NCI-H2081 (cell line): ENCODE data around the gene SMAD6.

Experiments
- DNase-seq, 2 experiments: peaks; one replicate each; lab custom pipeline; 2025; lab: John Stamatoyannopoulos, UW

The SMAD6 gene

DNA sequence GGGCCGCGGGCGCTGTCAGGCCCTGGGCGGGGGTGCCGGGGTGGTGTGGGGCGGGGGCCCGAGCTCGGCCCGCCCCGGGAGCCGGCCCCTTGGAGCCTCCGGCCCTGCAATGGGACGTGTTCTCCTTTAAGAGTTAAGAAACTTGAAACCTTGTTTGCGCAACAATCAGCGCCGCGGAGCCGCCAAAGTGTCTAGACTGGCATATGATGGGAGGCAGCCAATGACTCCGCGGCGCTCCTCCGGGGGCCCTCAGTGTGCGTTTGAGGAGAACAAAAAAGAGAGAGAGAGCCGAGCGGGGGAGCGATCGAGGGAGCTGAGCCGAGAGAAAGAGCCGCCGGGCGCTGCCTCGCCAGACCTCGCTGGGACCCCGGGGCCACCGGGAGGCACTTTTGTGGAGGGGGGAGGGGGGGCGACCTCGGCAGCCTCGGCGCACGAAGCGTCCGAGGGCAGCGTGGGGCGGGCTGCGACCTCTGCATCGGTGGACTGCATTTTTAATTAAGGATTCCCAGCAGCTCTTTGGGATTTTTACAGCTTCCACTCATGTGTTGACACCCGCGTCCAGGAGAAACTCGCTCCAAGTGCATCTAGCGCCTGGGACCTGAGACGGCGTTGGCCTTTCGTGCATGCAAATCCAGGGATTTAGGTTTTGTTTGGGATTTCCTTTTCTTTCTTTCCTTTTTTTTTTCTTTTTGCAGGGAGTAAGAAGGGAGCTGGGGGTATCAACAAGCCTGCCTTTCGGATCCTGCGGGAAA lies at the start of gene SMAD6:
TSS of gene SMAD6 (plus strand) at position 202 of the 752 bp plus-strand sequence. CDS start 1,023 bp downstream, outside the sequence.
- DNase-seq: peak; percentile 71 to 90

DNA sequence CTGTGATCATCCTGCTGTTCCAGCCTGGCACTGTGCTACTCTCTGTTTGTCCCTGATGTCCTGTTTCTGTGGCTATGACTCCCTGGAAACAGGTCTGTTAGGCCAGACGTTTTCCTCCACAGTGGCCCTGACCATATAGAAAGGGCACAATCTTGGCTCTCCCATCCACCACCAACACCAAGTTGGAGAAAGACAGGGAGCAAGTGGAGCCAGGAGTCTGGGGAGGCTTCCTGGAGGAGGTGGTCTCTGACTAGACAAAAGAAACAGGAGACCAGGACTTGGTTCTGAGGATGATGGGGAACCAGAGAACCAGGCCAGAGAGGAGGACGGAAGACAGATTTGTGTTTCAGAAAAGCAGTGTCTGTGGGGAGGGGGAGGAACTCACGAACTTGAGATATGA lies 49.2 kb upstream of the SMAD6 start:
- no peak for DNase-seq

DNA sequence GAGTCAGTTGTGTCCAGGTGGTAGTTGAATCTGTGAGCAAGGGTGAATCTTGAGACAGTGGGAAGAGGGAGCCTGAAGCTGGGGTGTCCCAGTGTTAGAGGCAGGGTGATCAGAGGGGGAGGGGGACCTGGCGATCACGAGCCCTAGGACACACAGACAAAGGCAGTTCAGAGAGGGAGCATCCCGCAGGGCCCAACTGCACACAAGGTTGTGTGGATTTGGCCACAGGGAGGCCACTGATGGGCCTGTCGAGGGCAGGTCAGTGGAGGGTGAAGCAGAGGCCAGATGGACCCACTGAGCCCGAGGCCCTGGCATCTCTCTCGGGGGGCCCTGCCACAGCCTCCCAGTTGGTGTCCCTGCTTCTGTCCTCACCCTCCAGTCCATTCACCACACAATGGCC lies 48.6 kb upstream of the SMAD6 start:
- DNase-seq: no peak

DNA sequence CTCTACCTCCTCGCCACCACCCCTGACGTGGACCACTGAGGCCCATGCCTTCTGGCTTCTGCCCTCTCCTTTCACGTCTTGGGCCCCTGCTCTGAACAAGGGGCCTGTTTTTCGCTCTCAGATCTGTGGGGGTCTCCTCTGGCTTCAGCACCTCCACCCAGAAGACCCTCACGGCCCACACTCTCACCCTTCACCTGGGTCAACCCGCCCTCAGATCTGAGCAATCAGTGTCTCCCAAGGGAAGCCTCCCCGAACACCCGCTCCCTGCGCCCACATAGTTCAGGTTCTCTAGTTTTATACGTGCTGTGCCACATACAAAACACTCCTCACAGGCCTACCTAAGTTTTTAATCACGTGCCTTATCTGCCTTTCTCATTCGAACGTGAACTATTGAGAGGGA lies 48.2 kb upstream of the SMAD6 start:
- no peak for DNase-seq

DNA sequence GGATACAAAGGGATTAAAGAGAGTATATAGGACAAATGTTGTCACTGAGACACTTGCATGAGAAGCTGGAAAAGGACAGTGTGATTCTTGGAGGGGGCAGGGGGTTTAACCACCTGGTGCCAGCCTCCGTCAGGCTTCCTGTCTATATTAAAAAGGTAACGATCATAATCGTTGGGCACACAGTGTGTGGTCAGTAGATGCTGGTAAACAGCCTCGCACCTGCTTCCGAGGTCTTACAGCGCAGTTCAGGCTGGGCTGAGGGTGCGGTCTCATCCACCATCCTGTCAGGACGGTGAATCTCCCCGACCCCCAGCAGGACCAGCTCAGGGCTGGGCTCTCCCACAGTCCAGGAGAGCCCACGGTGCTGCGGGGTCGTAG lies 47.7 kb upstream of the SMAD6 start:
- DNase-seq: peak; percentile 14 to 66

DNA sequence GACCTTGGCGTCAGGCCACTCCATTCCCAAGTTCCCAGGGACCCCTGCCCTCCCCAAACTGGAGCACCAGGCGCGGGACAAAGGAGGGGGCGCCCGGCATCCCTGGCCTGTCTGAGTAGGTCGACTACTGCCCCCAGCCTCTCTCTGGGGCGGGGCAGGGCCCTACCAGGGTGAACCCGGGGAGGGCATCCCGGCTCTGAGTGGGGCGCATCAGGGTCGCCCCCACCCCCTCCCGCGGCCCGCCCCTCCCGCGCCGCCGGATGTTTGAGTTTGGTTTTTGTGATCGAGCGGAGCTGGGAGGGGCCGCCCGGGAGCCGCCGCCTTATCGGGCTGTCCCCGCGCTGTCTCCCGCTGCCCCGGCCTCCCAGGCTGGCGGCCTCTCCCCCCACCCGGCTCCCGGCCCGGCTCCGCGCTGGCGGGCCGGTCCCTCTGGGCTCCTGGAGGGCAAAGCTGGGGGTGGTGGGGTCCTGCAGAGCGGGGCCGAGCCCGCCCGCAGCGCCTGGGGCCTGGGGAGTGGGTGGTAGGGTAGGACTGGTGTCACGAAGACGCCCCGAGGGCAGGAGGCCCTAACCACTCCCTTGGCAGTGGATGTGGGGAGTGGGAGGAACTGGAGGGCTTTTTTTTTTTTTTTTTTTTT lies 47.2 kb upstream of the SMAD6 start:
- no peak for DNase-seq

DNA sequence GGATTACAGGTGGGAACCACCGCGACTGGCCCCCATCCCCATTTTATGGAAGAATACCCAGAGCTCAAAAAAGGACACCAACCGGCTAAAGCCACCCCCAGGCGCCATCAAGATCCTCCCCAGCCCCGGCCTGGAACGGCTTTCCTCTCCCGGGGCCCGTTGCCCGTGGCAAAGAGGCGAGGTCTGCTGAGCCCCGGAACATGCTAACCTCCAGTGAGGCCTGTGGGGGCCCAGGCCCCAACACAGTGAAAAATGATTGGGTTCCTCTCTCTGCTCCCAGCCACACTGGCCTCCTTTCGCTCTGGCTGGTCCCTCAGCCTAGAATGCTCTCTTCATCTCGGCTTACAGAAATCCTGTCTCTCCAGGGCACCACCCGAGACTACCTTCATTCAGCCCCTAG lies 46.5 kb upstream of the SMAD6 start:
- no peak for DNase-seq

DNA sequence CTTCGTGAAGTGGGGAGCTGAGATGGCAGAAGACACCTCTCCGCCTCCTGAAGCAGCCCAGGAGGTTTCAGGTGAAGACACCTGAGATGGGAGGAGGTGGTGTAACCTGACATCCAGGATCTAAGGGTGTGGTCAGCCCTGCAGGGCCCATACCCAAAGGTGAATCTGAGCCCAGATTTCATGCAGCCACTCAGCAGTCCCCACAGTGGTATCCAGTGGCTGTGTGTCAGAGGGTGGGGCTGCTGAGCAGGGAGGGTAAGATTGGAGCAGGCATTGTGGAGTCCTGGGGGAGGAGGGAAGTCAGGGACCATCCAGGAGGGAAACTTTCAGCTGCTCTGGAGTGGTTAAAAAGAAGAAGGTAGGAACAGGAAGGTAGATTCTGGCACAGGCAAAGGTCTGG lies 46.0 kb upstream of the SMAD6 start:
- no peak for DNase-seq

DNA sequence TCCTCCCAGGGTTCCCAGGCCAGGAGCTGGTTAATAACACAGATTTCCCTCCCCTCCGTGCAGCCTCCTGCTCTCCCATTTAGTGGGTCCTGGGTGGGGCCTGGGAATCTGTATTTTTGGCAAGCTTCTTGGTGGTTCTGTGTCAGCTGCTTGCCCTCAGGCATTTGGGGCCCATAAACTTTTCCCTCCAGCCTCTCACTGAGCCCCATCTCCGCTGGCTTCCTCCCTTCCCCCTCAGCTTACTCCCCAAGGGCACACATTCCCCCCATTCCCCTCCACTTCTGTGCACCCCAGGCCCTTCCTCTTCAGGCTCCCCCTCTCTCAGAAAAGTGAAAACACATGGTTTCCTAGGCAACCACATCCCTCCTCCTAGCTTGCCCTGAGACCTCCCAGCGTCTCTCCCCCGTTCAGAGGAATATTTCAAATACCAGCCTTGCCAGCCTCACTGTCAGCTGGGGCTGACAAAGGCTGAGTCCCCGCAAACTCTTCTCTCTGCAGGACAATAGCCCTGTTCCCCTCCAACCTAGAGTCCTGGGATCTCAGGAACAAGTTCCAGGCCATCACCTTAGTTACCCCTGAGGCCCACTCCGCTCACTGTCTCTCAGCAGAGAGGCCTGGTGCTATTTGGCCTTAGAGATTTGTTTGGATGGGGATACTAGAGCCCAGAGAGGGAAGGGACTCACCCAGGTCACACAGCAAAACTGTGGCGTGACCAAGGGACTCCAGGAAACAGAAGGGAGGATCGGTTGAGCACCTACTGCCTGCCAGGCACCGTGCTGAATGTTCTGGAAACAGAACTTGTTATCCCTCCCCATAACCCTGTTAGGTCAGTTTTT lies 44.6 kb upstream of the SMAD6 start:
- no peak for DNase-seq

DNA sequence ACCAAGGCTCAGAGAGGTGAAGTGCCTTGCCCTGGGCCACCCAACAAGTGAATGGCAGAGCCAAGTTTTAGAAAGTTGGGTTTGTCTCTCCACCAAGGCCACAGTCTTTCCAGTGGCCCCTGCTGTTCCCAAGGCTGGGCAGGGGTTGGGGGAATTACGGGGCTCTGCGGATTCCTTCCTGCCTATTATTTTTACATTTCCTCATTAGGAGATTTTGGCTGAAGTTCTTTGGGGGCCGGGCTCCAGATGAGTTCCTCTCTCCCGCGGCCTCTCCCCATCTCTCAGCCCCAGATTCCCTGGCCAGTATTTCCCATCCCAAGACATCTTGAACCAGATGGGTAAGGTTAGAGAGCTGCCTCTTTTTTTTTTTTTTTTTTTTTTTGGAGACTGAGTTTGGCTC lies 44.0 kb upstream of the SMAD6 start:
- no peak for DNase-seq

DNA sequence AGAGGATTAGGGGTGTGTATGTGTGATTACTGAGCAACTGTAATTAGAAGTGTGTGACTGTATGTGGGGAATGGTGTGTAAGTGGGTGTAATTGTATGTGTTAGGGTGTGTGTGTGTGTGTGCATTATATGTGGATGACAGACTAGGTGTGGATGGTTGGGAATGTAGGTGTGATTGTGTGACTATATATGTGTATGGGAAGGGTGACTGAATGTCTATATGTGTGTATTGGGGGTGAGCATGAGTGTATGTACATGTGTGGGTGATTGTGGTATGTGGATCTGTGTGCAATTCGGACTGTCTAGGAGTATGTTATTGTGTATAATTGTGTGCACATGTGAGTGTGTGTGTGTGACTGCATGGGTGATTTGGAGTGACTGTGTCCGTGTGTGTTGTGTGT lies 43.2 kb upstream of the SMAD6 start:
- DNase-seq: no peak

DNA sequence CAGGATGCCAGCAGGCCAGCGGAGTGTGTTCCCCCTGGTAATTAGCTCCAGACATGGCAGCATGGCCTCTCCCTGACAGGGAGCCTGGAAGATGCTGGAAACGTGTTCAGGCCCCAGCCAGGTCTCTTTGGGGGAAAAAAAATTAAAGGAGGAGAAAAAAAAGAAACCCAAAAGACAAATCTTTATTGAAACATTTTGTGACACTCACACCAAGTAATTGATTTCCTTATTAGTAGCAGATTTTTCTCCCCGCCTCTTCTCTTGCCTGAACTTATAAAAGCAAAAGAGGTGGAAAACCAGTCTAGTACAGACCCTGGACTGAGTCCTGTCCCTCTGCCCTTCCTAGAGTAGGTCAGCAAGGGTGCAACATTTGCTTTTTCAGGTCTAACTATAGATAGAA lies 42.7 kb upstream of the SMAD6 start:
- DNase-seq: no peak

DNA sequence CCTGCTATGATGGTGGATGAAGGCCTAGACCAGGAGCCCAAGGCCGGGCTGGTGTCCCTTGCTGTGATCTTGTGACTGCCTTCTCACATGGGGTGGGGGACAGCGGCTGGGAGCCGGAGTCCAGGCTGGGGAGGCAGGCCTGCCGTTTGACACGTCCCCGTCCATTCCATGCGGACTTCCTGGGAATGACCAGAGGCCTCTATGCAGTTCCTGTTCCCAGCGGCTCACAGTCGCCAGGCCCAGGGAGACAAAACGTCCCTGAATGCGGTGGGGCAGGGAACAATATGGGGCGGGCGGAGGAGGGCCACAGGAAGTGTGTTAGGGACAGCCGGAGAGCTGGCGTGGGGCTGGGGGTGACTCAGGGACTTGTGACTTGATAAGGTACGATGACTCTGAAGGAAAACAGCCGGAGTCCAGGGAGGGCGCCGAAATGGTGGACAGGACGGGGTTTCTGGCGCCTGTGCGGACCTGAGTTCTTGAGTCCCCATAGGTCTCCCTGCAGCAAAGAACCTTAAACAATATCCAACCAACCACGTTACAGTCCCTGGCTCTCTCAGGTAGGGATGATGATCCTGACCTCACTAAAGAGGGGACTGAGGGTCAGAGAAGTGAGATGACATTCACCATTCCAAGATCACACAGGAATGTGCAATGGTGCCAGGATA lies 40.5 kb upstream of the SMAD6 start:
- no peak for DNase-seq

DNA sequence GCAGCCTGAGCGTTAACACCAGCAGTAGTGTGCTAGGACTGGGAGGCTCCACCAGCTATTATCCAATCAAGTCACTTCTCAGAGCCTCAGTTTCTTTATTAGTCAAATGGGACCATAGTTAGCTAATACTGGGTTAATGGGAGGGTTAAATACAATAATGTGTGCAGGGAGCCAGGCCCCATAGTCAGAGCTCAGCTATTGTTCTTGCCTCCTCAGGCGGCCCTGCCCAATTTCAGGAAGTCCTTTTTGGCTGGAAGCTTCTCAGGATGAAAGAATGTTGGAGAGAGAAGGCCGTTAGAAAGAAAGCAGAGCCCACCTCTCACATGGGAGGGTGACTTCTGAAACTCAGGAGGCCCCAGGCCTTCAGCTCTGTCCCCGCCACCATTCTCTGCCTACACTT lies 39.5 kb upstream of the SMAD6 start:
- no peak for DNase-seq

DNA sequence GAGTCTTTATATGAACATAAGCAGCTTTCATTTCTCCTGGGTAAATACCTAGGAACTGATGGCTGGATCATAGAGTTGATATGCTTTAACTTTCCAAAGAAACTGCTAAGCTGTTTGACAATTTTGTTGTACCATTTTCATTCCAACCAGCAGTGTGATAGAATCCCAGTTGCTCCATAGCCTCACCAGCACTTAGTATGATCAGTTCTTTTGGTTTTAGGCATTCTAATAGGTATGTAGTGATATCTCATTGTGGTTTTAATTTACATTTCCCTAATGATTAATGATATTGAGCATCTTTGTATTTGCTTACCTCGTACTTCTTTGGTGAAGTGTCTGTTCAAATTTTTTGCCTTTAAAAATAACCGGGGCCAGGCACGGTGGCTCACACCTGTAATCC lies 38.4 kb upstream of the SMAD6 start:
- no peak for DNase-seq

DNA sequence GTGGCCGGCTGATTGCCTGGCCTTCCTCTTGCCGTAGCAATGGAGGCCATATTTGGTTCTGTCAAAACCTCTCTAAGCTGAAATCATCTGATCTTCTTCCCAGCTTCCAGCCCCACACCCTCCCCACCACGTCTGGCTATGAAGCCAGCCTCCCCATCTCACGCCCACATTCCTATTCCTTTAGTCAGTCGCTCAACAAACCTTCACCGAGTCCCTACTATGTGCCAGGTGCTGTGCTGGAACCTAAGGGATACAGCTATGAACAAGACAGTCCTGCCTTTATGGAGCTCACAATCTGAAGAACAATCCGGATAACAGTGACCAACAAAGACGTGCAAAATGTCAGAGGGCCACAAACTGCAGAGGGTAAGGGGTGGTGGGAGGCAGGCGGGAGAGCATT lies 31.9 kb upstream of the SMAD6 start:
- no peak for DNase-seq

DNA sequence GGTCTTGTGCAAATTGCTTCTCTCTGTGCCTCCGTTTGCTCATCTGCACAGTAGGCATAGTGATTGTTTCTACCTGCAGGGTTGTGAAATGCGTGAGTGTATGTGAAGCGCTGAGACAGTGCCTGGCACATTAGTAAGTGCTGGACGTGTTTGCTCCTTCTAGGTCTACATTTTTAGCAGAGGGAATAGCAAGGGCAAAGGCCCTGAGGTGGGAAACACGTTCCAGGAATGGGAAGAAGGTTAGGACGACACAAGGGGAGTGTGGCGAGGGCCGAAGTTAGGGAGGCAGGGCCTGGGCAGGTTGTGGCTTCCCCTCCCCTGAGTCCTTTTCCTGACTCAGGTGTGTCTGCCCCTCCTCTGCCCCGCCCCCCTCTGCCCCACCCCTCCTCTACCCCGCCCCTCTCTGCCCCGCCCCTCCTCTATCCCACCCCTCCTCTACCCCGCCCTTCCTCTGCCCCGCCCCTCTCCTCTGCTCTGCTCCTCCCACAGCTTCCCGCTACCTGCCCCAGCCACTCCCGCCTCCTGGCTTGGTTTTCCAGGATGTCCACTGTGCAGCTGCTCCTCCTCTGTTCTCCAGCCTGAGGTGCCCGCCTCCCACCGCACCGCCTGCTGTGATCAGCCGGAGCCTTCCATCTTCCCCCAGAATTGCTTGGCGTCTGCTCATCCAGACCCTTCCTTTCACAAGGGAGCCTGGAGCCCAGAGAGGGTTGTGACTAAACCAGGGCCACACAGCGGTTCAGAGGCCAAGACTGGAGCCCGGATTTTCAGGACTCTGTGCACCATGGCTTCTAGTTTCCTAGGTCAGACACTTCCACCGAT lies 31.1 kb upstream of the SMAD6 start:
- peak; percentile 27 to 37 for DNase-seq

DNA sequence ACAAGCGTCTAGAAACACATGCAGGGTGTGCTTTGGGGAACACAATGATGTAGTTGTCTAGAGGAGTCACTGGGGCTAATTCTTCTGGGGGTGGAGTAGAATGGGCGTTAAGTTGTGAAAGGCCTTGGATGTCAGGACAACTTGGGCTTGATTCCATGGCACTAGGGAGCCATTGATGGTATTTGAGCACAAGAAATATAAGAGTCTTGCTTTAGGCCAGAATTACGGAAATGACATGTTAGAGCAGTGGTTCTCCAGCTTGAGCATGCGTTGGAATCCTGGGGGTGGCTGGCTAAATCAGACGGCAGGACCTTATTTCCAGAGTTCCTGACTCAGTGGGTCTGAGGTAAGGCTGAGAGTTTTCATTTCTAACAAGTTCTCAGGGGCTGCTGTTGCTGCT lies 29.2 kb upstream of the SMAD6 start:
- no peak for DNase-seq

DNA sequence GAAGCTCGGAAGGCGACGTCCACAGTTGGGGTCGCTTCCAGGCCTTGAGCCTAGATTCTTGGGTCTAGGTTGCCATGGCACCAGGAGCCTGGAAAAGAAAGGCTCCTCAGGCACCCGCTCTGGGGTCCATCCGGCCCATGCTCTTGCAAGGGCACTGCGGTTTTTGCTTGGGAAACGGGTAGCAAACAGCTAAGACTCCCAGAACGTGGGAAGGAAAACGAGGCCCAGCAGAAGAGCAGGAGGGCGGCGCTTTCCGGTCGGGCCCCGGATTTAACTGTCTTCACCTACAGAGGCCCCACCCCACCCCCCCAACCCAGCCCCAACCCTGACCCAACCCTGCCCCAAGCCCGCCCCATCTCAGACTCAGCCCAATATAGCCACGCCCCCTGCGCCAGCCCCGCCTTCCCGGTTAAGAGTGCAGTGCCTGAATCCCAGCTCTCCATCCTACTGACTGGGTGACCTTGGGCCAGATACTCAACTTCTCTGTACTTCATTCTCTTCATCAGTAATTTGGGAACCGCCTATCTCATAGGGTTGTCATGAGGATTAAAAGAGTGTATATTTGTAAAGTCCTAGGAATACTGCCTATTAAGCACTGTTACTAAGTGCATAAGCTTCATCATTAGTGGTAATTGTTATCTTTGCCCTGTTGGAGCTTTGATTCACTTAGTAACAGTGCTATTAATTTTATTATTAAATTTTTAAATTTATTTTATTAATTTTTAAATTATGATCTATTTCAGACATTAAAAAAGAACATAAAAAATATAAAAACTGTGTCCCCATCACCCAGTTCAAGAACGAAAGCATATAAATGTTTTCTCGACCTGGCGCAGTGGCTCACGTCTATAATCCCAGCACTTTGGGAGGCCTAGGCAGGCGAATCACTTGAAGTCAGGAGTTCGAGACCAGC lies 28.4 kb upstream of the SMAD6 start:
- DNase-seq: no peak

DNA sequence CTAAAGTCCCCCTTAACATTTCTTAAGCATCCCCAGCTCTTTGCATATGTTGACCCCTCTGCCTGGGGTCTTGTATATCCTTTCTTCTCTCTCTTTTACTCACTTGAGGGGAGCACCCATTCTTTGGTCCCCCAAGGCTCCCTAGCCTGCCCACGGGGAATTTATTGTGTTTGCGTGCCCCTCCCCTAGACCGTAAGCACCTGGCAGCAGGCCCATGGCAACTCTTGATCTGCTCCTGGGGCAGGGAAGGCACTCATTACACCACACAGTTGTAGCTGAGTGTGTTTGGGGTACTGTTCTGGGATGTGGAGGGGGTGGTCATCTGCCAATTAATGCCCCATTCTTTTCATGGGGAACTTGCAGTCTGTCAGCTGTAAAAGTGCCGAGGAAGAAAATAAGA lies 27.3 kb upstream of the SMAD6 start:
- DNase-seq: no peak

DNA sequence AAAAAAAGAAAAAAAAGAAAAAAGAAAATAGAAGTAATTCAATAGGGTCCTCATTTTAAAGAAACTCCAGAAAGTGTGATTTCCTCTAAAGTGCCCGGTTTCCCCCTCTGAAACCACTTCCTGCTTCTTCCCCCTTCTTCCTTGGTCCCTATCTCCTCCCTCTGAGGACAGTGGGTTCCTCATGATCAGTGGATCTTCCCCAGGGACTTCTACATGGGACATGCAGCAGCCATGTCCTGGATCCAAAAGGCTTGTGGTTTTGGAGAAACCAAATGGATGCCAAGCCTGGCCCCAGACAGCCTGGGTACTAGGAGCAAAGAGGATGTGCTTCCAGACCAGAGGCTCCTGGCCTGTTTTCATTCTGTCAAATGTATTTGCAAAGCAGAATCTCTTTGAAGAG lies 26.6 kb upstream of the SMAD6 start:
- no peak for DNase-seq
